SK-MEL-5 (cell line): ENCODE measurements around the gene TBC1D4. TPM values are rescaled to one million over a fixed set of nuclear protein-coding genes. Genes with fewer than 3 reads are reported as not detected.

Experiments used
- DNase-seq: peaks from one replicate; pipeline ENCODE4 v3.0.0-alpha.2; 2016; ENCODE audit warnings: low read depth, low spot score
- in situ Hi-C: cut with HindIII; loops from 2 replicates; pipeline ENCODE4 v1.10.0; 2016; ENCODE audit warnings: low sequenced_read_pairs, high pct_unique_total_duplicates, low pct_unique_long_range_greater_than_20kb
- polyA plus RNA-seq, 2 experiments: library from polyadenylated mRNA; depleted of rRNA; stranded (reverse); fragments of >200 nt; gene quantifications; 2 replicates each; pipeline ENCODE4 v1.2.3, GENCODE V29; 2015
- total RNA-seq: library from RNA; depleted of rRNA; stranded (reverse); fragments of >200 nt; shearing (Covaris generic); gene quantifications from 2 replicates; pipeline ENCODE4 v1.2.3, GENCODE V29; 2014; rRNA removed

The TBC1D4 gene, protein sequence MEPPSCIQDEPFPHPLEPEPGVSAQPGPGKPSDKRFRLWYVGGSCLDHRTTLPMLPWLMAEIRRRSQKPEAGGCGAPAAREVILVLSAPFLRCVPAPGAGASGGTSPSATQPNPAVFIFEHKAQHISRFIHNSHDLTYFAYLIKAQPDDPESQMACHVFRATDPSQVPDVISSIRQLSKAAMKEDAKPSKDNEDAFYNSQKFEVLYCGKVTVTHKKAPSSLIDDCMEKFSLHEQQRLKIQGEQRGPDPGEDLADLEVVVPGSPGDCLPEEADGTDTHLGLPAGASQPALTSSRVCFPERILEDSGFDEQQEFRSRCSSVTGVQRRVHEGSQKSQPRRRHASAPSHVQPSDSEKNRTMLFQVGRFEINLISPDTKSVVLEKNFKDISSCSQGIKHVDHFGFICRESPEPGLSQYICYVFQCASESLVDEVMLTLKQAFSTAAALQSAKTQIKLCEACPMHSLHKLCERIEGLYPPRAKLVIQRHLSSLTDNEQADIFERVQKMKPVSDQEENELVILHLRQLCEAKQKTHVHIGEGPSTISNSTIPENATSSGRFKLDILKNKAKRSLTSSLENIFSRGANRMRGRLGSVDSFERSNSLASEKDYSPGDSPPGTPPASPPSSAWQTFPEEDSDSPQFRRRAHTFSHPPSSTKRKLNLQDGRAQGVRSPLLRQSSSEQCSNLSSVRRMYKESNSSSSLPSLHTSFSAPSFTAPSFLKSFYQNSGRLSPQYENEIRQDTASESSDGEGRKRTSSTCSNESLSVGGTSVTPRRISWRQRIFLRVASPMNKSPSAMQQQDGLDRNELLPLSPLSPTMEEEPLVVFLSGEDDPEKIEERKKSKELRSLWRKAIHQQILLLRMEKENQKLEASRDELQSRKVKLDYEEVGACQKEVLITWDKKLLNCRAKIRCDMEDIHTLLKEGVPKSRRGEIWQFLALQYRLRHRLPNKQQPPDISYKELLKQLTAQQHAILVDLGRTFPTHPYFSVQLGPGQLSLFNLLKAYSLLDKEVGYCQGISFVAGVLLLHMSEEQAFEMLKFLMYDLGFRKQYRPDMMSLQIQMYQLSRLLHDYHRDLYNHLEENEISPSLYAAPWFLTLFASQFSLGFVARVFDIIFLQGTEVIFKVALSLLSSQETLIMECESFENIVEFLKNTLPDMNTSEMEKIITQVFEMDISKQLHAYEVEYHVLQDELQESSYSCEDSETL (N-terminal part only)
- total RNA-seq = 36.9 and 39.2 TPM in 2 replicates
- 34.2 and 46.6 TPM in 2 replicates for polyA plus RNA-seq (2015; cell fraction: cytosol; rRNA removed)
- 74.9 and 97.7 TPM in 2 replicates for polyA plus RNA-seq (2015; cell fraction: nucleus; rRNA removed)

DNA sequence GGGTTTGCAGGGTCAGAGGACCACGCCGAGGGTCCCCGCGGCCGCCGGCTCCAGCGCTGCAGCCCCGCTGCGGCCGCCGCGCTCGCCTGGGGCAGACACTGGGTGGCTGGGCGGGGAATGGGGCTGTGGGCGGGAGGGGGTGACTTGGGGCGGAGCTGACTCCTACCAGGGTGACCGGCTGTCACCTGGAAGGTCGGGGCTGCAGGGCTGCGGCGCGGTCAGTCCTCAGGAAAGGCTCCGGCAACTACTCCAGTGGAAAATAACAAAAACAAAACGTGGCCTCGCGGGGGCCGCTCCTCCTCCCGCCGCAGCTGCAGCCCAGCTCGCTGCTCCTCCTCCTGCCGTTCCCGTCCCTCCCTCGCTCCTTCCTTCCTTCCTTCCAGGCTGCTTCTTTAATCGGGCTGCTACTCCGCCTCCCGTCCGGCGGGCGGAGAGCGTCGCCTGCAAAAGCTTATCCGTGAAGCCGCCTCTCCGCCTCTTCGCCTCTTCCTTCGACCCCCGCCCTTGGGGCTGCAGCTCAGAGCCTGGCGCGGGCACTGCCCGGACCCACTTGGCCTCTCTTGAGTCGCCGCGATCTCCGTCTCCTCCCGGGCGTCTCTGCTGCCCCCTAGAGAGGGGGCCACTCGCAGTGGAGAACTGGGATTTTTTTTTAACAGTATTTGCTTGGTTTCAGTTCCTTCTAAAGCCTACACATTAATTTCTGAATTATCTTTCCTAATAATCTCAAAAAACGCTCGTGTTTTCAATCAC is at the start of gene TBC1D4:
Gene TBC1D4, minus strand, starts transcription at position 100 of the 750 bp plus-strand sequence. CDS start 402 bp downstream, outside the sequence.
- DNase-seq = peak; percentile 95
- in situ Hi-C loops = loop anchor here (10.0 kb wide), 1 partner anchor 47 kb away; no protein-coding TSS in a partner anchor

DNA sequence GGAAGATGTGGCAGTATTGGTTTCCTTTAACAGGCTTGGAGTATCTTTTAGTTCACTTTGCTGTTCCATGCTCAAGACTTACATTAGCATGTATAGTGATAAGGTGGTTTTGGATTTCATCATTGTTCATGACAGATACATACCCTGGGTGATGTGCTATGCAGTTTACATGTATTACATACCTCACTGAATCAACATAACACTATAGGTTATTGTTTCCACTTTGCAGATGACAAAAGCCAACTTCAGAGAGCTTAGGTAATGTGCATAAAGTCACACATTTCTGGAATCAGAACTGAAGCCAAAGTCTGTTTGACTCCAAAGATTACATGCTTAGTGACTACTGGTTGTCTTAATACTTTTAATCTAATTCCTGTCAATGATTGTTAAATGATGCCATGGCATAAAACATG is 48.6 kb upstream of the TBC1D4 start:
- in situ Hi-C loops = no loop called here
- no peak for DNase-seq

DNA sequence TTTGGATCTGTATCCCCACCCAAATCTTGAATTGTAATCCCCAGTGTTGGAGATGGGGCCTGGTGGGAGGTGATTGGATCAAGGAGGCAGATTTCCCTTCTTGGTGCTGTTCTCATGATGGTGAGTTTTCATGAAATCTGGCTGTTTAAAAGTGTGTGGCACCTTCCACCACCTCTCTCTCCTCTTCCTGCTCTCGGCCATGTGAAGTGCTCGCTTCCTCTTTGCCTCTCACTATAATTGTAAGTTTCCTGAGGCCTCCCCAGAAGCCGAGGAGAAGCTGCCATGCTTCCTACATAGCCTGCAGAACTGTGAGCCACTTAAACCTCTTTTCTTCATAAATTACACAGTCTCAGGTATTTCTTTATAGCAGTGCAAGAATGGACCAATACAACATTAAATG is 40.0 kb upstream of the TBC1D4 start:
- no peak for DNase-seq
- in situ Hi-C loops = no loop called here

DNA sequence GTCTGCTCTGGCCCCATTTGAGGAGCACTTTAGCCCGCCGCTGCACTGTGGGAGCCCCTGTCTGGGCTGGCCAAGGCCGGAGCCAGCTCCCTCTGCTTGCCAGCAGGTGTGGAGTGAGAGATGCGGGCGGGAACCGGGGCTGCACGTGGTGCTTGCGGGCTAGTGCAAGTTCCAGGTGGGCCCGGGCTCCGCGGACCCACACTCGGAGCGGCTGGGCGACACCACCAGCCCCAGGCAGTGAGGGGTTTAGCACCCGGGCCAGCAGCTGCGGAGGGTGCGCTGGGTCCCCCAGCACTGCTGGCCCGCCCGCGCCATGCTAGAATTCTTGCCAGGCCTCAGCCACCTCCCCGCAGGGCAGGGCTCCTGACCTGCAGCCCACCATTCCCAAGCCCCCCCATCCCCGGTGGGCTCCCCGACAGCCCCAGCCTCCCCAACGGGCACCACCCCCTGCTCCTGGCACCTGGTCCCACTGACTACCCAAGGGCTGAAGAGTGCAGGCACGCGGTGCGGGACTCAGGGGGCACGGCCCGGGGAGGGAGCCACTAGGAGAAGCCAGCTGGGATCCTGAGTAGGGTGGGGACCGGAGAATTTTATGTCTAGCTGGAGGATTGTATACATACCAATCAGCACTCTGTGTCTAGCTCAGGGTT is 36.6 kb upstream of the TBC1D4 start:
- DNase-seq = no peak
- in situ Hi-C loops = no loop called here

DNA sequence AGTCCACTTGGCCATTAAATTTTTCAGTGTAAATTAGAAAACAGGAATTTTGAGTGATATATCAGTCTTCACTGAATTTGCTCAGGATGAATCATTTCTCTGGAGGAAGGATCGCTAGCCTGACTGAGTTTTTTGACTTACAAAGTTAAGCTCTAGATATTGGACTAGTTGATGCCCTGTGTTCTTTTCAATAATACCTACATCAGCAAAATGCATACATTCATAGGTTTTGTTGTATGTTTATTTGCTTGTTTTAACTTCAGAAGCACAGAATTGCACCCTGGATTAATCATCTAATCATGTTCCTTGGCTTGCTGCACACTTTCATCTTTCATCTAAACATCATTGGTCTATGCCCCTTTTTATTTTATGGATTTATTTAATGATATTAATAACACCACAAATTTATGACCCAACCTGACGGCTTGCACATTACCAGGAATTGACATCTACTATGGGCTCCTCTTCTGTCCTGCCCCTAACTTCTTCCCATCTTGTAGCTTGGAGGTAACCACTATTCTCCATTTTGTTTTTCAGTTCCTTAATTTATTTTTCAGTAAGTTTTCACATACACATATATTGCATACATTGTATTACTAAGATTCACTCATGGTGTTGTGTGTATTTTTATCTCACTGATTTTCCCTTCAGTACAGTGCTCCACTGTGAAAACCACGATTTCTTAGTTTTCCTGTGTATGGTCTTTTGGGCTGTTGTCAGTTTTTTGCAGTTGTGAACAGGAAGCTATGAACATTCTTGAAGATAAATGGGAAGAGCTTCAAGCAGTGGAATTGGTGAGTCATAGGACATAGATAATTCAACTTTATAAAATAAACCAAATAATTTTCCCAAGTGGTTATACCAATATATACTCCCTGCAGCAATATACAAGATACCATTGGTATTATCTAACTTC is 32.4 kb upstream of the TBC1D4 start:
- in situ Hi-C loops = no loop called here
- no peak for DNase-seq

DNA sequence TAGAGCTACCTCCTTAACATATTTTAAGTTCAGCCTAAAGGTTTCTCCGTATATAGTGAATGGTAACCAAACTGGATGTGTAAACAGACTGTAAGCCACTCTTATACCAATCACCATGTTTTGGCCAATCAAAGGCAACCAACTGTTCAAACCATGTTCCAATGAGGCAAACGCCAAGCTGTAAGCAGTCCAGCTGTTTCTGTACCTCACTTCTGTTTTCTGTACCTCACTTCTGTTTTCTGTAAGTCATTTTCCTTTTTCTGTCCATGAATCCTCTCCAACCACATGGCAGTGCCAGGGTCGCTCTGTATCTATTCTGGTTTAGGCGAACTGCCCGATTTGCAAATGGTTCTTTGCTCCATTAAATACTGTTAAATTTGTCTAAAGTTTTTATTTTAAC is 31.3 kb upstream of the TBC1D4 start:
- in situ Hi-C loops = no loop called here

DNA sequence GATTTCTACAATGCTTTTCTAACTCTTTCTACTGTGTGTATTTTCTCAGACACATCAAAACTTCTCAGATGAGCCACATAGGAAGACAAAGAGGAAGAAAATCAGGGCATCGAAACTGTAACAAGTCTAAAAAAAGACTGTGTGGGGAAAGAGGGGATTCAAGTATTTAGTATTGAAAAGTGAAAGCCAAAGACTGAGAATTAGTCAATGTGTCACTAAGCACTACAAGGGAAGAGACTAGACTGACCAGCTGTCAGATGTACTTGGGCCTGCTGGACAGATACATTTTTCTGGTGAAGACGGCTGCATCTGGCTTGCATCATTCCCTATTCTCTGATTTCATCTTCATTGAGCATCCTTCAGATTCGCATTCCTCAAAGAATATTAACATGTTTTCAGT is 30.3 kb upstream of the TBC1D4 start:
- no peak for DNase-seq
- in situ Hi-C loops = no loop called here

More for the DNA sequence above, 31.3 kb upstream of the TBC1D4 start:
- no peak for DNase-seq

DNA sequence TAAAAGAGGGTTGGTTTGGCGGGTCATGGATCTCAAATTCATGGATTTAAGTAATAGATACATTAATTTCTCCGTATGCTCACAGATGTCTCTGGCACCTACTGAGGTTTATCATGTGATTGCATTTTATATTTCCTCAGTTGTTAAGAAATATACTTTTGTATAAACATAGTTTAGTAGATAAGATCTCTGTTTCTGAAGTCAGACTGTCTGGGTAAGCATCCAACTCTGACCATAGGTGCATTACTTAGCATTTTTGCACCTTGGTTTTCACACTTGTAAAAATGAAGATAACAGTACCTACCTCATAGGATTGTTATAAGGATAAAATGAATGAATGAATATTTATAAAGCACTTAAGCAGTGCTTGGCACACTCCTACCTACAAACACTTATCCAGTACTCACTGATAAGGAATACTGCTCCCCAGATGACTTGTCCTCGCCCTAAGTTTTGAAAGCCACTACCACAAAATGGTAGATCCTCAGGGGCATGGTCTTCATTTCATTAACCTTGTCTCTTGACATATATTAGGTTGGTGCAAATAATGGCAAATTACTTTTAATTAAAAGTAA is 29.2 kb upstream of the TBC1D4 start:
- in situ Hi-C loops = no loop called here
- no peak for DNase-seq

DNA sequence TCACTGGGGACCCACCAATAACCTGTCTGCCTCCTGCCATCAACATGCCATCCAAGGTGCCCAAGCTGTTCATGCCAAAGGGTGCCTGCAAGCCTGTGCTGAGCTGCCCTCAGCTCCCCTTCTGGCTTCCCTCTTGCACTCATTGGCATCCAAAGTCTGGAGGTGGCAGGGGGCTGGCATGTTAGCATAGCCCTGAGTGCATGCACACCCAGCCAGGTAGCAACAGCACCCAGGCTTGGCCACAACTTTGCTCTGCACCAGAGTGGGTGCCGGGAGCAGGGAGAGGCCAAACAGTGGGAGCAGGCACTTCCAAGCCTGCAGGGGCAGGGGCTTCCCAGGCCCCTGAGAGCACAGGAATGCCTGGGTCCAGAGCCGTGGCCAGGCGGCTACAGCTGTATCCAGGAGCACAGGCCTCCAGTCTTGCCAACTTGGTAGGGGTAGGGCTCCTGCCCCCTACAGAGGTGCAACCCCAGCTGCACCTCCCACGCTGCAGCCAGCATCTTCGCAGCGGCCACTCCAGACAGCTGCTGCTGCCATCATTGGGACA is 26.1 kb upstream of the TBC1D4 start:
- DNase-seq = no peak
- in situ Hi-C loops = no loop called here

DNA sequence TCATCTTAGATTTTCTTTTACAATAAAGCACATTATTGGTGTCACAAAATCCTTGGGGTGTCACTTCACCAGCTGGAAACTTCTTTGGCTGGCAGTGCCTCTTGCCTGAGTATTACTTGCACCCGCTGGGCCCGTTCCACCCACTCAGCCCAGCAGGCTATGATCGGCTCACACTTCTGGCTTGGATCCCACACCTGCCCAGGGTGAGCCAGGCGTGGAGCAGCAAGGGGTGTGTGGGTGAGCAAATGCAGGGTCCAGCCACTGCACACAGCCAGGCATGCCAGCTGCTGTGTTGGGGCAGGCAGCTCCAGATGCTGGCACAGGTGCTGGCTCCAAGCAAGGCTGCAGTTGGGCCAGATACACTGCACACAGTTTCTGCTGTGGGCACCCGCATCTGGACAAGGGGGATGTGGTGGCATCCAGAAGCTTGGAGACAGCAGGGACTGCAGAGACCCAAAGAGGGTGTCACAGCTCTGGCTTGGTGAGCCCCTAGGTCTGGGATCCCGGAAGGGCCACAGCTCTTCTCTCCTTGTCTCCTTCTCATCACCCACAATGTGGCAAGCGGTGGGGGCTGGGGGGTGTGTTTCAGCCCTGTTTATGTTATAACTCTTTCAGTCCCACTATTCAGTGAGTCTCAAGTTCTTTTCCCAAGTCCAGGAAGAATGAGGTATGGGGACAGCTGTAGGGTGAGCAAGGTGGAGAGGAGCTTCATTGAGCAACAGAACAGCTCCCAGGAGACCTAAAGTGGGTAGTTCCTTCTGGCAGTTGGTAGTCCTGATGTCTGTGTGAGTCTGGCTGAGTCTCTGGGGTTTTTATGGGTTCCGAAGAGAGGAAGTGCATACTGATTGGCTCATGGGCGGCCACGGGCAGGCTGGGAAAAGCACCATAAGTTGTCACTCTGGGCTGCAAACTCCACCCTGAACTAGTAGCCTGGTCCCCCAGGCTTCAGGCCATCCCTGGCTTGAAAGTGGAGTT is 25.3 kb upstream of the TBC1D4 start:
- DNase-seq = no peak
- in situ Hi-C loops = no loop called here

DNA sequence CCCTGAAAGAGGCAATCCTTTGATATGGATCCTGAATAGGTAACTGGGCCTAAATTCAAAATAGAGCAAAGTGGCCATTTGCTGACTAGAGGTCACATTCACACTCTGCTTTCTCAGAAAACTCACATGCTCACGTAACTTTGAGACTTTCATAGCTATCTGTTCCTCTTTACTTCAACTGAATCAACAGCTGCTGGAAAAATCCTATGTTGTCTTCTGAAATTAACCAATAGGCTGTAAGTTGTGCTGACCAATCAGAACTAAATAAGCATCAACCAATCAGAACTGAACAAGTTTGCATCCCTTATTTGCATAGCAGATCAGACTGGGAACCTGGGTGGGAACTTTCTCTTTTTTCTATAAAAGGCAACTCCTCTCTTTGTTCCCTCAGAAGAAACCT is 24.0 kb upstream of the TBC1D4 start:
- DNase-seq = no peak
- in situ Hi-C loops = no loop called here

DNA sequence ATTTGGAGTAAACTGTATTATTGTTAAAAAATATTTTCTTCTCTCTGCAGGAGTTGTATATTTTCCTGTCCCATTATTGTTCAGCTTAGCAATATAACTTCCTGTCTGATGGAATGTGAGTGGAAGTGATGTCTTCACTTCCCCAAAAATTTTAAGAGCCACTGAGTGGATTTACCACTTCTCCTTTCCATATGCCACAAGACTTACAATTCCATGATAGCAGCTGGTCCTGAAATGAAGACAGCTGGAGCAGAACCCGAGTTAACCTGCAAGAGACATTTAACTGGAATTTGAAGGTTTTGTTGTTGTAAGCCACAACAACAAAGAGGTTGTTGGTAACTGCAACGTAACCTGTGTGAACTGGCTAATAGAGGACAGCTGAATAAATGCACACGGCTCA is 23.4 kb upstream of the TBC1D4 start:
- in situ Hi-C loops = no loop called here
- DNase-seq = no peak

DNA sequence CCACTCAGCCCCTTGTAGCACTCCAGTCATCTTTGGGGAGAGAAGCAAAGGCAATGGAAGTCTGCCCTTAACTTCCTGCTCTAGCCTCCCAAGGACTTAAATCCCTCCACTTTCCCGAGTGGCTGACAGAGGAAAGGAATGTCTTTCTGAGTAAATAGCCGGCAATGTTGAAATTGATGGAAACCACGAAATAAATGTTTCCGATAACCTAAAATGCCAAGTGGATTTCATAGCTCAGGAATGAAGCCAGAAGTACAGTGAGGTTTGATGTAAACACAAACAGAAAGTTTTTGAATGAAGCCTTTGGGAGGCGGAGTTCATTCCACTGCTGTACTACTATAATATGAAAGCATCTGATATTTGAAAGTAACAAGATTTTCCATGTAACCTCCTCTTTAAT is 14.0 kb upstream of the TBC1D4 start:
- in situ Hi-C loops = no loop called here
- DNase-seq = no peak

DNA sequence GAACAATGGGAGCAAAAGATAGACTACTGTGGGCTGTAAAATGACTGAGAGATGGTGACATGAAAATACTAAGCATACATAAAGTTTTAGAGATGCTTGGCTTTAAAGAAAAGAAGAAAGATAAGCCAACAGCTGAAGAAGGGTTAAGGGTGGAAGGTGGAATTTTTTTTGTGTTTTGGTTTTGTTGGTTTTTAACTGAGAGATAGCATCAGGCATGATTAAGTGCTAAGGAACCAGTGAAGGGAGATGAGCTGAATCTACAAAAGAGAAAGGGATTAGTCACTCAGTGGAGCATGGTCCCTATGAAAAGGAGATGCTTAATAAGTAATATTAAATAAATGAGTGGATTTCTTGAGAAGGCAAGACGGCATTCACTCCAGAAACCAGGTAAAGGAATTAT is 12.5 kb upstream of the TBC1D4 start:
- in situ Hi-C loops = no loop called here
- no peak for DNase-seq
